Adrenal gland (tissue), 5 donors: ENCODE results near the gene FAM234A.

Source experiments
- POLR2A ChIP-seq, 2 donors: fragments of 450-650 bp; IDR thresholded peaks; one replicate each; pipeline ENCODE4 v1.6.1; 2017; ENCODE audit warnings: antibody characterized with exemption in 2 of 2, mild to moderate bottlenecking in 2 of 2, moderate library complexity in 1 of 2
- TF ChIP-seq, protein P1 (sequence below), 6 experiments: fragments of 450-650 bp in 4 of 6; fragments of 200-600 bp in 2 of 6; sonication (generic) in 1 of 6; IDR thresholded peaks; 1 replicate in 5 of 6; 2 replicates in 1 of 6; pipeline versions ENCODE4 v1.5.1 to v1.8.0; 2016 to 2021; ENCODE audit warnings: antibody characterized with exemption in 6 of 6, mild to moderate bottlenecking in 2 of 6, moderate library complexity in 1 of 6
- donor health status: DM: no; HTN: no; CAD: no.

GRCh38 chr16:262121-262745 is 27.6 kb downstream of the FAM234A start:
- TF ChIP-seq, protein P1, sequence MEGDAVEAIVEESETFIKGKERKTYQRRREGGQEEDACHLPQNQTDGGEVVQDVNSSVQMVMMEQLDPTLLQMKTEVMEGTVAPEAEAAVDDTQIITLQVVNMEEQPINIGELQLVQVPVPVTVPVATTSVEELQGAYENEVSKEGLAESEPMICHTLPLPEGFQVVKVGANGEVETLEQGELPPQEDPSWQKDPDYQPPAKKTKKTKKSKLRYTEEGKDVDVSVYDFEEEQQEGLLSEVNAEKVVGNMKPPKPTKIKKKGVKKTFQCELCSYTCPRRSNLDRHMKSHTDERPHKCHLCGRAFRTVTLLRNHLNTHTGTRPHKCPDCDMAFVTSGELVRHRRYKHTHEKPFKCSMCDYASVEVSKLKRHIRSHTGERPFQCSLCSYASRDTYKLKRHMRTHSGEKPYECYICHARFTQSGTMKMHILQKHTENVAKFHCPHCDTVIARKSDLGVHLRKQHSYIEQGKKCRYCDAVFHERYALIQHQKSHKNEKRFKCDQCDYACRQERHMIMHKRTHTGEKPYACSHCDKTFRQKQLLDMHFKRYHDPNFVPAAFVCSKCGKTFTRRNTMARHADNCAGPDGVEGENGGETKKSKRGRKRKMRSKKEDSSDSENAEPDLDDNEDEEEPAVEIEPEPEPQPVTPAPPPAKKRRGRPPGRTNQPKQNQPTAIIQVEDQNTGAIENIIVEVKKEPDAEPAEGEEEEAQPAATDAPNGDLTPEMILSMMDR (IDR thresholded peaks at IDR 0.05), result no peak
- TF ChIP-seq POLR2A (IDR thresholded peaks at IDR 0.05), result no peak
